ENCODE data around the gene PTGDS. TPM values are rescaled to one million over a fixed set of nuclear protein-coding genes. Genes with fewer than 3 reads are reported as not detected.

Gene PTGDS
- total and polyA plus RNA-seq, 4 donors: 0.23 to 15.2 (median 6.4) TPM

DNA sequence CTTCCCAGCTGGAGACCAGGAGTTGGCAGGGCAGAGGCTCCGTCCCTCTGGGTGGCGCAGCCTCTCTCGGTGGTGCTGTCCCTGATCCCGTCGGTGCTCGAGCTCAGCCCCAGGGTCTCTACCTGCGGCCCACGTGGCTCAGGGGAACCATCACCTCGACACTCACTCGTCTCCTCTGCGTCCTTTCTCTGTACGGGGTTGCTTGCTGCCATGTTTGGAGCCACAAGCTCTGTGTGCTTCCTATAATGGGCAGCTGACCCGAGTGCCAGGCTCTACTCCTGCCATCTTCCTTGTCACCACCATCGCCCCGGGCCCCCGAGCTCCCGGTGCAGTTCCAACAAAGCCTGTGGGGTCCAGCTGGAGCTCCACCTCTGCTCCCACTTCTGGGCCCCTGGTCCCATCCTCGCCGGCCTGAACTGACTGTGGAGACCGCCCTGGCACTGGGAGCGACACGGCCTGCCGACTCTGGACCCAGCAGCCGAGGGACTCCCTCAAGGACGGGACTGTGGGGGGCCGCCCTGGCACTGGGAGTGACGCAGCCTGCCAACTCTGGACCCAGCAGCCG, 37.8 kb upstream of the PTGDS start:
- no peaks in the 10 kb centered on the region for H3K9me3 ChIP-seq (ENCODE audit: control insufficient read depth in 4 of 4, low read length in 3 of 4)
- WGBS: 87% methylated on average over 28 of the region's 28 CpGs
- peaks cover 0 to 14% (median 9%) of the 10 kb centered on the region in 4 donors for H3K36me3 ChIP-seq (ENCODE audit: control insufficient read depth in 4 of 4, insufficient read depth in 3 of 4, low read depth in 1 of 4, low read length in 3 of 4)
- H3K27me3 ChIP-seq (ENCODE audit: control insufficient read depth in 4 of 4, insufficient read depth in 4 of 4, low read length in 3 of 4): no peaks in the 10 kb centered on the region
- TF ChIP-seq TAF1 (conservative IDR thresholded peaks at IDR 0.05): no peak
- TF ChIP-seq NR2F2 (IDR thresholded peaks at IDR 0.05): no peak
- TF ChIP-seq, protein P1, sequence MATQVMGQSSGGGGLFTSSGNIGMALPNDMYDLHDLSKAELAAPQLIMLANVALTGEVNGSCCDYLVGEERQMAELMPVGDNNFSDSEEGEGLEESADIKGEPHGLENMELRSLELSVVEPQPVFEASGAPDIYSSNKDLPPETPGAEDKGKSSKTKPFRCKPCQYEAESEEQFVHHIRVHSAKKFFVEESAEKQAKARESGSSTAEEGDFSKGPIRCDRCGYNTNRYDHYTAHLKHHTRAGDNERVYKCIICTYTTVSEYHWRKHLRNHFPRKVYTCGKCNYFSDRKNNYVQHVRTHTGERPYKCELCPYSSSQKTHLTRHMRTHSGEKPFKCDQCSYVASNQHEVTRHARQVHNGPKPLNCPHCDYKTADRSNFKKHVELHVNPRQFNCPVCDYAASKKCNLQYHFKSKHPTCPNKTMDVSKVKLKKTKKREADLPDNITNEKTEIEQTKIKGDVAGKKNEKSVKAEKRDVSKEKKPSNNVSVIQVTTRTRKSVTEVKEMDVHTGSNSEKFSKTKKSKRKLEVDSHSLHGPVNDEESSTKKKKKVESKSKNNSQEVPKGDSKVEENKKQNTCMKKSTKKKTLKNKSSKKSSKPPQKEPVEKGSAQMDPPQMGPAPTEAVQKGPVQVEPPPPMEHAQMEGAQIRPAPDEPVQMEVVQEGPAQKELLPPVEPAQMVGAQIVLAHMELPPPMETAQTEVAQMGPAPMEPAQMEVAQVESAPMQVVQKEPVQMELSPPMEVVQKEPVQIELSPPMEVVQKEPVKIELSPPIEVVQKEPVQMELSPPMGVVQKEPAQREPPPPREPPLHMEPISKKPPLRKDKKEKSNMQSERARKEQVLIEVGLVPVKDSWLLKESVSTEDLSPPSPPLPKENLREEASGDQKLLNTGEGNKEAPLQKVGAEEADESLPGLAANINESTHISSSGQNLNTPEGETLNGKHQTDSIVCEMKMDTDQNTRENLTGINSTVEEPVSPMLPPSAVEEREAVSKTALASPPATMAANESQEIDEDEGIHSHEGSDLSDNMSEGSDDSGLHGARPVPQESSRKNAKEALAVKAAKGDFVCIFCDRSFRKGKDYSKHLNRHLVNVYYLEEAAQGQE (IDR thresholded peaks at IDR 0.05): no peak
- TF ChIP-seq HNF4G (IDR thresholded peaks at IDR 0.05): no peak
- peaks cover 21 to 61% (median 40%) of the 10 kb centered on the region in 4 donors for H3K4me1 ChIP-seq (ENCODE audit: control insufficient read depth in 4 of 4, insufficient read depth in 4 of 4, low read length in 3 of 4)
- peak overlapping the region; percentile 82 to 93 for H3K27ac ChIP-seq (ENCODE audit: low read depth in 1 of 2, low read length in 2 of 2)
- no peak for DNase-seq (ENCODE audit: low spot score)
- H3K9ac ChIP-seq (ENCODE audit: low read depth in 1 of 2, low read length in 2 of 2): no peak overlapping the region
- H3K4me3 ChIP-seq (ENCODE audit: low read depth in 1 of 3, low read length in 3 of 3): no peak overlapping the region

DNA sequence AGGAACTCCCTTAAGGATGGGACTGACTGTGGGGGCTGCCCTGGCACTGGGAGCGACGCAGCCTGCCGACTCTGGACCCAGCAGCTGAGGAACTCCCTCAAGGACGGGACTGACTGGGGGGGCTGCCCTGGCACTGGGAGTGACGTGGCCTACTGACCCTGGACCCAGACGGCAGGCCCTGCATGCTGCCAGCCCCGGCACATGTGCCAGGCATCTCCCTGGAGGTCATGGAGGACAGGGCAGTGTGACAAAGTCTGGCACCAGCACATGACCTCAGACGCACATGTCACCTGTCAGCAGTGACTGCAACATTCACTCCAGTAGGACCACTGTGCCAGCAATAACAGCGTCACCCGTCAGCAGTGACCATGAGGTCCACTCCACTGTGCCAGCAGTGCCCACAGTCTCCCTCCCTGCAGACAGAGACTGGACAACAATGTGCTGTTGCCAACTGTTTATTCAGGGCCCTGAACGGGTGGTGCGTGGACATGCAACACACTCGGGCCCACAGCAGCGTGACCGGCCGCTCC, 37.2 kb upstream of the PTGDS start:
- Histone ChIP-seq H3K27me3 (ENCODE audit: control insufficient read depth in 4 of 4, insufficient read depth in 4 of 4, low read length in 3 of 4) (no peaks in the 10 kb centered on the region), H3K27ac (ENCODE audit: low read depth in 1 of 2, low read length in 2 of 2) (peak overlapping the region; percentile 82 to 93), H3K9ac (ENCODE audit: low read depth in 1 of 2, low read length in 2 of 2) (no peak overlapping the region), H3K4me3 (ENCODE audit: low read depth in 1 of 3, low read length in 3 of 3) (no peak overlapping the region), H3K9me3 (ENCODE audit: control insufficient read depth in 4 of 4, low read length in 3 of 4) (no peaks in the 10 kb centered on the region), H3K4me1 (ENCODE audit: control insufficient read depth in 4 of 4, insufficient read depth in 4 of 4, low read length in 3 of 4) (peaks cover 21 to 61% (median 40%) of the 10 kb centered on the region in 4 donors), H3K36me3 (ENCODE audit: control insufficient read depth in 4 of 4, insufficient read depth in 3 of 4, low read depth in 1 of 4, low read length in 3 of 4) (peaks cover 0 to 14% (median 9%) of the 10 kb centered on the region in 4 donors)
- DNase-seq (ENCODE audit: low spot score): no peak
- TF ChIP-seq NR2F2 (IDR thresholded peaks at IDR 0.05) (peak; percentile 60), HNF4A (conservative IDR thresholded peaks at IDR 0.05) (peak; percentile 96 to 97), RAD21 (IDR thresholded peaks at IDR 0.05) (peak; percentile 21 to 55), FOXA1 (IDR thresholded peaks at IDR 0.05) (peak; percentile 76), YY1 (IDR thresholded peaks at IDR 0.05) (peak; percentile 60), GABPA (IDR thresholded peaks at IDR 0.05 in 1 of 2, conservative IDR thresholded peaks at IDR 0.05 in 1 of 2) (peak in 1 of 2 donors; percentile 51), TAF1 (conservative IDR thresholded peaks at IDR 0.05) (peak; percentile 16), EGR1 (IDR thresholded peaks at IDR 0.05; ENCODE audit: low read depth in 2 of 2) (peak in 1 of 2 donors; percentile 88), JUND (IDR thresholded peaks at IDR 0.05) (peak; percentile 70 to 74), RXRA (IDR thresholded peaks at IDR 0.05) (peak; percentile 98 to 99), SP1 (IDR thresholded peaks at IDR 0.05) (peak; percentile 94), FOXA2 (IDR thresholded peaks at IDR 0.05) (peak; percentile 80), HNF4G (IDR thresholded peaks at IDR 0.05) (peak; percentile 85)
- TF ChIP-seq, protein P1 (IDR thresholded peaks at IDR 0.05): peak; percentile 81
- TF ChIP-seq, protein P2, sequence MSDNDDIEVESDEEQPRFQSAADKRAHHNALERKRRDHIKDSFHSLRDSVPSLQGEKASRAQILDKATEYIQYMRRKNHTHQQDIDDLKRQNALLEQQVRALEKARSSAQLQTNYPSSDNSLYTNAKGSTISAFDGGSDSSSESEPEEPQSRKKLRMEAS (IDR thresholded peaks at IDR 0.05): peak; percentile 85
- TF ChIP-seq, protein P3, sequence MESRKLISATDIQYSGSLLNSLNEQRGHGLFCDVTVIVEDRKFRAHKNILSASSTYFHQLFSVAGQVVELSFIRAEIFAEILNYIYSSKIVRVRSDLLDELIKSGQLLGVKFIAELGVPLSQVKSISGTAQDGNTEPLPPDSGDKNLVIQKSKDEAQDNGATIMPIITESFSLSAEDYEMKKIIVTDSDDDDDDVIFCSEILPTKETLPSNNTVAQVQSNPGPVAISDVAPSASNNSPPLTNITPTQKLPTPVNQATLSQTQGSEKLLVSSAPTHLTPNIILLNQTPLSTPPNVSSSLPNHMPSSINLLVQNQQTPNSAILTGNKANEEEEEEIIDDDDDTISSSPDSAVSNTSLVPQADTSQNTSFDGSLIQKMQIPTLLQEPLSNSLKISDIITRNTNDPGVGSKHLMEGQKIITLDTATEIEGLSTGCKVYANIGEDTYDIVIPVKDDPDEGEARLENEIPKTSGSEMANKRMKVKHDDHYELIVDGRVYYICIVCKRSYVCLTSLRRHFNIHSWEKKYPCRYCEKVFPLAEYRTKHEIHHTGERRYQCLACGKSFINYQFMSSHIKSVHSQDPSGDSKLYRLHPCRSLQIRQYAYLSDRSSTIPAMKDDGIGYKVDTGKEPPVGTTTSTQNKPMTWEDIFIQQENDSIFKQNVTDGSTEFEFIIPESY (IDR thresholded peaks at IDR 0.05): no peak
- TF ChIP-seq, protein P4, sequence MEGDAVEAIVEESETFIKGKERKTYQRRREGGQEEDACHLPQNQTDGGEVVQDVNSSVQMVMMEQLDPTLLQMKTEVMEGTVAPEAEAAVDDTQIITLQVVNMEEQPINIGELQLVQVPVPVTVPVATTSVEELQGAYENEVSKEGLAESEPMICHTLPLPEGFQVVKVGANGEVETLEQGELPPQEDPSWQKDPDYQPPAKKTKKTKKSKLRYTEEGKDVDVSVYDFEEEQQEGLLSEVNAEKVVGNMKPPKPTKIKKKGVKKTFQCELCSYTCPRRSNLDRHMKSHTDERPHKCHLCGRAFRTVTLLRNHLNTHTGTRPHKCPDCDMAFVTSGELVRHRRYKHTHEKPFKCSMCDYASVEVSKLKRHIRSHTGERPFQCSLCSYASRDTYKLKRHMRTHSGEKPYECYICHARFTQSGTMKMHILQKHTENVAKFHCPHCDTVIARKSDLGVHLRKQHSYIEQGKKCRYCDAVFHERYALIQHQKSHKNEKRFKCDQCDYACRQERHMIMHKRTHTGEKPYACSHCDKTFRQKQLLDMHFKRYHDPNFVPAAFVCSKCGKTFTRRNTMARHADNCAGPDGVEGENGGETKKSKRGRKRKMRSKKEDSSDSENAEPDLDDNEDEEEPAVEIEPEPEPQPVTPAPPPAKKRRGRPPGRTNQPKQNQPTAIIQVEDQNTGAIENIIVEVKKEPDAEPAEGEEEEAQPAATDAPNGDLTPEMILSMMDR (IDR thresholded peaks at IDR 0.05; ENCODE audit: low read depth, low read length, missing input control): no peak
- TF ChIP-seq, protein P5, sequence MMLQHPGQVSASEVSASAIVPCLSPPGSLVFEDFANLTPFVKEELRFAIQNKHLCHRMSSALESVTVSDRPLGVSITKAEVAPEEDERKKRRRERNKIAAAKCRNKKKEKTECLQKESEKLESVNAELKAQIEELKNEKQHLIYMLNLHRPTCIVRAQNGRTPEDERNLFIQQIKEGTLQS (IDR thresholded peaks at IDR 0.05): no peak
- WGBS: 35% methylated on average over 16 of the region's 16 CpGs
